H1 (cell line): ENCODE data around the gene SLC48A1. TPM values are rescaled to one million over a fixed set of nuclear protein-coding genes. Genes with fewer than 3 reads are reported as not detected.

ENCODE experiments used
- CTCF ChIA-PET: fragments of 300-600 bp; sonication (Branson Sonifier 250); formaldehyde crosslinking; loops from one replicate; lab custom pipeline; 2021; ENCODE audit not compliant: partially characterized antibody; lab: Charles Lee
- POLR2A ChIA-PET: fragments of 300-600 bp; sonication (Branson Sonifier 250); formaldehyde crosslinking; loops from one replicate; lab custom pipeline; 2021; ENCODE audit warnings: inconsistent platforms; ENCODE audit not compliant: partially characterized antibody; lab: Charles Lee
- DNase-seq, 2 experiments: peaks; one replicate each; pipeline versions ENCODE4 v3.0.0 to v3.0.0-alpha.2; 2010 to 2022; ENCODE audit warnings: low spot score in 2 of 2, low read depth in 1 of 2, mixed read lengths in 1 of 2
- FAIRE-seq: peaks from 2 replicates; lab custom pipeline; 2011; peaks lifted over from hg19 to GRCh38; lab: Jason Lieb, UNC
- H2AFZ ChIP-seq: 2 replicates; pipeline ENCODE4 v1.8.1; 2012; ENCODE audit warnings: low read length, inconsistent platforms
- H2AK5ac ChIP-seq: 2 replicates; pipeline ENCODE4 v1.6.1; 2013; ENCODE audit warnings: low read depth, low read length
- H2BK120ac ChIP-seq: replicated peaks from 2 replicates; pipeline ENCODE3; 2013; ENCODE audit warnings: low read depth, low read length, inconsistent platforms
- H2BK12ac ChIP-seq: 2 replicates; pipeline ENCODE4 v1.6.1; 2013; ENCODE audit warnings: low read depth, low read length
- H2BK15ac ChIP-seq: 2 replicates; pipeline ENCODE4 v1.6.1; 2013; ENCODE audit warnings: low read length
- H2BK20ac ChIP-seq: 2 replicates; pipeline ENCODE4 v1.6.1; 2013; ENCODE audit warnings: low read length
- H2BK5ac ChIP-seq: 2 replicates; pipeline ENCODE4 v1.6.1; 2013; ENCODE audit warnings: low read depth, low read length
- H3K14ac ChIP-seq: 2 replicates; pipeline ENCODE4 v1.6.1; 2013; ENCODE audit warnings: inconsistent platforms; ENCODE audit not compliant: insufficient read length
- H3K18ac ChIP-seq: 2 replicates; pipeline ENCODE4 v1.6.1; 2013; ENCODE audit warnings: low read length; ENCODE audit errors: extremely low read depth
- H3K23ac ChIP-seq: 2 replicates; pipeline ENCODE4 v1.6.1; 2013; ENCODE audit warnings: inconsistent platforms; ENCODE audit not compliant: insufficient read length
- H3K23me2 ChIP-seq: 2 replicates; pipeline ENCODE4 v1.6.1; 2013; ENCODE audit warnings: low read depth, low read length
- H3K27ac ChIP-seq: 2 replicates; pipeline ENCODE4 v1.6.1; 2011; ENCODE audit warnings: low read depth, low read length, inconsistent platforms
- H3K27me3 ChIP-seq, 4 experiments: replicated peaks in 1 of 4; 1 replicate in 1 of 4; 2 replicates in 3 of 4; pipeline versions ENCODE4 v1.6.1 to v1.8.1; 2011 to 2013; ENCODE audit warnings: low read length in 3 of 4, mild to moderate bottlenecking in 3 of 4, inconsistent platforms in 2 of 4, mixed read lengths in 2 of 4, moderate library complexity in 1 of 4; ENCODE audit not compliant: control insufficient read depth in 3 of 4, insufficient read depth in 3 of 4; ENCODE audit errors: extremely low read depth in 1 of 4
- H3K36me3 ChIP-seq, 4 experiments: 2 replicates each; pipeline versions ENCODE4 v1.6.1 to v1.8.1; 2011 to 2013; ENCODE audit warnings: mild to moderate bottlenecking in 4 of 4, low read length in 3 of 4, moderate library complexity in 2 of 4, control low read depth in 1 of 4, inconsistent platforms in 1 of 4; ENCODE audit not compliant: insufficient read depth in 4 of 4, control insufficient read depth in 2 of 4
- H3K4ac ChIP-seq: replicated peaks from 2 replicates; pipeline ENCODE3; 2013; ENCODE audit warnings: low read length, low read depth, mixed read lengths, inconsistent platforms; ENCODE audit not compliant: insufficient read length
- H3K4me1 ChIP-seq, 4 experiments: replicated peaks in 1 of 4; 1 replicate in 1 of 4; 2 replicates in 3 of 4; pipeline versions ENCODE4 v1.6.1 to v1.8.1; 2011 to 2013; ENCODE audit warnings: low read length in 3 of 4, inconsistent platforms in 2 of 4, mixed read lengths in 1 of 4; ENCODE audit not compliant: insufficient read depth in 4 of 4, control insufficient read depth in 3 of 4
- H3K4me2 ChIP-seq, 2 experiments: 2 replicates each; pipeline versions ENCODE4 v1.6.1 to v1.8.1; 2011 to 2013; ENCODE audit warnings: low read depth in 2 of 2, low read length in 2 of 2, control low read depth in 1 of 2, inconsistent platforms in 1 of 2, mild to moderate bottlenecking in 1 of 2; ENCODE audit not compliant: insufficient read depth in 1 of 2
- H3K4me3 ChIP-seq, 4 experiments: fragments of 200-600, 300-600 bp in 1 of 4; sonication (generic), shearing (Covaris generic), sonication (Bioruptor Twin) in 1 of 4; 2 replicates each; pipeline versions ENCODE4 v1.5.1 to v1.8.1; 2011 to 2016; ENCODE audit warnings: low read length in 4 of 4, low read depth in 3 of 4, control low read depth in 2 of 4, inconsistent platforms in 2 of 4, mild to moderate bottlenecking in 2 of 4, mixed read lengths in 1 of 4, moderate library complexity in 1 of 4; ENCODE audit not compliant: insufficient read depth in 2 of 4; ENCODE audit errors: extremely low read depth in 1 of 4
- H3K56ac ChIP-seq: replicated peaks from 2 replicates; pipeline ENCODE3; 2013; ENCODE audit warnings: low read depth, mild to moderate bottlenecking, mixed read lengths, low read length, inconsistent platforms; ENCODE audit not compliant: insufficient read length
- H3K79me1 ChIP-seq: 2 replicates; pipeline ENCODE4 v1.6.1; 2013; ENCODE audit warnings: low read depth, low read length, control low read depth
- H3K79me2 ChIP-seq, 2 experiments: 2 replicates each; pipeline versions ENCODE4 v1.6.1 to v1.8.1; 2012 to 2013; ENCODE audit warnings: low read length in 2 of 2, mild to moderate bottlenecking in 2 of 2, inconsistent platforms in 1 of 2; ENCODE audit not compliant: insufficient read depth in 2 of 2, control insufficient read depth in 1 of 2
- H3K9ac ChIP-seq, 4 experiments: replicated peaks in 1 of 4; 1 replicate in 1 of 4; 2 replicates in 3 of 4; pipeline versions ENCODE4 v1.6.1 to v1.8.1; 2011 to 2013; ENCODE audit warnings: low read depth in 3 of 4, low read length in 3 of 4, control low read depth in 2 of 4, mild to moderate bottlenecking in 2 of 4, moderate library complexity in 2 of 4, inconsistent platforms in 1 of 4; ENCODE audit errors: extremely low read depth in 1 of 4
- H3K9me3 ChIP-seq, 2 experiments: 2 replicates each; pipeline versions ENCODE4 v1.6.1 to v1.8.1; 2012 to 2013; ENCODE audit warnings: mild to moderate bottlenecking in 2 of 2, moderate library complexity in 2 of 2, control low read depth in 1 of 2, inconsistent platforms in 1 of 2, low read depth in 1 of 2, low read length in 1 of 2, mixed read lengths in 1 of 2; ENCODE audit not compliant: insufficient read depth in 2 of 2
- H4K20me1 ChIP-seq, 2 experiments: replicated peaks in 1 of 2; 2 replicates each; pipeline versions ENCODE3 to v1.8.1; 2011 to 2013; ENCODE audit warnings: inconsistent platforms in 2 of 2, low read length in 2 of 2, mild to moderate bottlenecking in 1 of 2; ENCODE audit not compliant: insufficient read depth in 2 of 2, control insufficient read depth in 1 of 2
- H4K5ac ChIP-seq: 2 replicates; pipeline ENCODE4 v1.6.1; 2013; ENCODE audit warnings: low read length, low read depth, mixed read lengths, inconsistent platforms; ENCODE audit not compliant: insufficient read length
- H4K8ac ChIP-seq: 2 replicates; pipeline ENCODE4 v1.8.0; 2013; ENCODE audit warnings: mild to moderate bottlenecking, moderate library complexity, low read length, inconsistent platforms; ENCODE audit not compliant: insufficient read depth; ENCODE audit errors: extremely low read depth
- H4K91ac ChIP-seq: replicated peaks from 2 replicates; pipeline ENCODE3; 2013; ENCODE audit warnings: low read length, mixed read lengths, inconsistent platforms; ENCODE audit not compliant: insufficient read length
- ATF3 ChIP-seq: IDR thresholded peaks from 2 replicates; pipeline ENCODE4 v1.6.1; 2011; ENCODE audit warnings: low read depth, mild to moderate bottlenecking, low read length; ENCODE audit not compliant: insufficient read depth
- BACH1 ChIP-seq: IDR thresholded peaks from 2 replicates; pipeline ENCODE4 v1.6.1; 2012; ENCODE audit warnings: low read length, improper control_type of control experiment
- CEBPB ChIP-seq: IDR thresholded peaks from 2 replicates; pipeline ENCODE4 v1.6.1; 2012; ENCODE audit warnings: low read depth, low read length
- GABPA ChIP-seq: IDR thresholded peaks from 2 replicates; pipeline ENCODE4 v1.6.1; 2011; ENCODE audit warnings: mild to moderate bottlenecking, low read length, moderate library complexity, borderline replicate concordance; ENCODE audit not compliant: insufficient read depth
- GTF2F1 ChIP-seq: IDR thresholded peaks from 2 replicates; pipeline ENCODE4 v1.6.1; 2012; ENCODE audit warnings: low read depth, low read length, improper control_type of control experiment, borderline replicate concordance
- KDM5A ChIP-seq: fragments of 200-600 bp; IDR thresholded peaks from 2 replicates; pipeline ENCODE4 v1.7.1; 2012; ENCODE audit warnings: mild to moderate bottlenecking, low read length, inconsistent platforms, mixed read lengths
- POLR2AphosphoS5 ChIP-seq: IDR thresholded peaks from 2 replicates; pipeline ENCODE4 v1.6.1; 2011; ENCODE audit warnings: low read depth, low read length
- RBBP5 ChIP-seq: IDR thresholded peaks from 2 replicates; pipeline ENCODE4 v1.7.1; 2012; ENCODE audit warnings: low read depth, mild to moderate bottlenecking, inconsistent platforms, low read length, moderate library complexity, borderline replicate concordance
- SIN3A ChIP-seq, 2 experiments: IDR thresholded peaks in 1 of 2; conservative IDR thresholded peaks in 1 of 2; 2 replicates each; pipeline ENCODE4 v1.6.1; 2011 to 2012; ENCODE audit warnings: low read length in 2 of 2, improper control_type of control experiment in 1 of 2, low read depth in 1 of 2, mild to moderate bottlenecking in 1 of 2
- SIX5 ChIP-seq: IDR thresholded peaks from 2 replicates; pipeline ENCODE4 v1.6.1; 2011; ENCODE audit warnings: mild to moderate bottlenecking, low read depth, low read length
- SRF ChIP-seq: IDR thresholded peaks from 2 replicates; pipeline ENCODE4 v1.6.1; 2011; ENCODE audit warnings: mild to moderate bottlenecking, low read depth, low read length, moderate library complexity
- WGBS, 2 experiments: shearing (Covaris generic) in 1 of 2; methylation state at CpG; one replicate each; pipeline versions ENCODE4 v1.1.6 to v1.1.7; 2013 to 2015; ENCODE audit warnings: low lambda C conversion rate in 2 of 2, mixed read lengths in 2 of 2, inconsistent platforms in 1 of 2, low coverage in 1 of 2, missing lambda C conversion rate in 1 of 2; ENCODE audit not compliant: insufficient replicate concordance in 2 of 2, insufficient coverage in 1 of 2, insufficient read length in 1 of 2; ENCODE audit errors: extremely low coverage in 1 of 2, missing lambda C conversion rate in 1 of 2; 5-methylcytosine and 5-hydroxymethylcytosine counted together
- polyA plus RNA-seq, 7 experiments: library from polyadenylated mRNA; depleted of rRNA in 3 of 7; stranded (reverse) in 5 of 7; unstranded in 2 of 7; fragments of >200 nt in 5 of 7; fragments of 200-250 nt in 2 of 7; gene quantifications; 1 replicate in 5 of 7; 2 replicates in 1 of 7; 4 replicates in 1 of 7; pipeline versions ENCODE4 v1.2.1 to v1.2.3, GENCODE V29; 2011 to 2013; ENCODE audit warnings: missing spikeins in 2 of 7, mixed read lengths in 2 of 7
- total RNA-seq: library from RNA; stranded (reverse); fragmentation: NEBNext Ultra II Directional; extraction: Animal tissue kit (Norgen Biotek cat#: 25700); gene quantifications from 2 replicates; pipeline ENCODE4 v1.2.1, GENCODE V29; 2021

SLC48A1 gene
- total and polyA plus RNA-seq, 2 of the 8 experiments (the other 6 are each of a cell fraction or from before 2014, with no cell fraction given), result 9.5 to 14.1 TPM

GRCh38 chr12:47739297-47739696 is 33.7 kb upstream of the SLC48A1 start:
- Histone ChIP-seq H3K4ac (no peak overlapping the region), H4K5ac (no peak overlapping the region), H4K8ac (no peak overlapping the region), H4K20me1 (no peaks in the 10 kb centered on the region), H2BK15ac (no peak overlapping the region), H2AFZ (no peak overlapping the region), H2BK20ac (no peak overlapping the region), H3K14ac (no peak overlapping the region), H3K18ac (no peak overlapping the region), H2BK12ac (no peak overlapping the region), H3K27me3 (no peaks in the 10 kb centered on the region; a peak in 1 of 7 replicates), H3K36me3 (no peaks in the 10 kb centered on the region), H2AK5ac (no peak overlapping the region; the same call in 1 of the 2 replicates), H3K4me2 (no peak overlapping the region), H3K4me1 (peaks cover 3 to 20% (median 17%) of the 10 kb centered on the region in 4 experiments), H3K23ac (no peak overlapping the region), H2BK120ac (no peak overlapping the region), H4K91ac (no peak overlapping the region), H3K9me3 (no peaks in the 10 kb centered on the region), H3K79me2 (no peaks in the 10 kb centered on the region), H3K27ac (no peak overlapping the region), H3K9ac (no peak overlapping the region), H3K79me1 (no peaks in the 10 kb centered on the region), H2BK5ac (no peak overlapping the region), H3K56ac (no peak overlapping the region), H3K4me3 (no peak overlapping the region), H3K23me2 (no peaks in the 10 kb centered on the region)
- FAIRE-seq (no peak), DNase-seq (no peak)
- 86% methylated on average over 3 of the region's 3 CpGs; no CpG with 5 or more reads in 1 of the 2 experiments for WGBS, 2 experiments
- ChIA-PET POLR2A (interaction anchor here (0.6 to 6.6 kb wide), 4 partner anchors 13 to 31 kb away, joined by 3 to 79 read pairs (median 6); partner anchors contain the start of gene SLC48A1), CTCF (interaction anchor here (1.0 to 64.6 kb wide), 6 partner anchors 4 to 101 kb away, joined by 4 to 2442 read pairs (median 676); partner anchors contain the start of genes ENDOU, RAPGEF3 and SLC48A1)
- TF ChIP-seq POLR2AphosphoS5 (no peak), GABPA (no peak), BACH1 (no peak), SRF (no peak), KDM5A (no peak), GTF2F1 (no peak), ATF3 (no peak), SIX5 (no peak), RBBP5 (no peak), CEBPB (no peak), SIN3A (conservative IDR thresholded peaks at IDR 0.05 in 1 of 2, IDR thresholded peaks at IDR 0.05 in 1 of 2; ENCODE audit: low read depth in 1 of 2, low read length in 2 of 2) (no peak)
